Skin epidermis (tissue), 12 donors: Measurements from ENCODE around the gene HSFX2.
"Not testable (repeated sequence)": the region's sequence is repeated elsewhere in the genome, so short reads cannot be mapped to it uniquely, and the experiment has no call there.

Source experiments
- H3K27ac ChIP-seq, 21 experiments: fragments of 200-600 bp; sonication (generic) in 11 of 21; one replicate each; pipeline ENCODE4 v1.5.0; 2020; ENCODE audit warnings: mild to moderate bottlenecking in 3 of 21, inconsistent platforms in 2 of 21, moderate library complexity in 2 of 21
- H3K4me3 ChIP-seq, 7 experiments: fragments of 200-600 bp; sonication (generic) in 2 of 7; one replicate each; pipeline ENCODE4 v1.5.0; 2020; ENCODE audit warnings: inconsistent platforms in 2 of 7, mild to moderate bottlenecking in 2 of 7, moderate library complexity in 1 of 7

Gene HSFX2

GRCh38 chrX:149598603-149599002 is 3.5 kb upstream of the HSFX2 start:
- not testable (repeated sequence) for H3K4me3 ChIP-seq, H3K27ac ChIP-seq

- not testable (repeated sequence) for H3K4me3 ChIP-seq, H3K27ac ChIP-seq
Measured at GRCh38 chrX:149595943-149596342, 829 bp upstream of the HSFX2 start.

GRCh38 chrX:149590993-149591392 is 4.1 kb downstream of the HSFX2 start:
- H3K27ac ChIP-seq, H3K4me3 ChIP-seq: not testable (repeated sequence)

- not testable (repeated sequence) for H3K4me3 ChIP-seq, H3K27ac ChIP-seq
Measured at GRCh38 chrX:149587359-149587758, 7.8 kb downstream of the HSFX2 start, which contains the start of gene MAGEA9B. Gene MAGEA9B (minus strand): TSS chrX:149587459. CDS start chrX:149583179, 4,280 bp downstream.

- not testable (repeated sequence) for H3K27ac ChIP-seq, H3K4me3 ChIP-seq
Measured at GRCh38 chrX:149585631-149586030, 9.5 kb downstream of the HSFX2 start.

GRCh38 chrX:149573456-149573855 is 21.7 kb downstream of the HSFX2 start:
- not testable (repeated sequence) for H3K27ac ChIP-seq, H3K4me3 ChIP-seq

GRCh38 chrX:149572743-149573142 is 22.4 kb downstream of the HSFX2 start:
- Histone ChIP-seq H3K27ac (no peak overlapping the region), H3K4me3 (no peak overlapping the region)

- H3K4me3 ChIP-seq, result no peak overlapping the region
- H3K27ac ChIP-seq, result no peak overlapping the region
Measured at GRCh38 chrX:149571770-149572169, 23.3 kb downstream of the HSFX2 start.

GRCh38 chrX:149570668-149571067 is 24.4 kb downstream of the HSFX2 start:
- H3K27ac ChIP-seq, result no peak overlapping the region
- H3K4me3 ChIP-seq, result no peak overlapping the region

- H3K4me3 ChIP-seq, result no peak overlapping the region
- H3K27ac ChIP-seq, result no peak overlapping the region
Measured at GRCh38 chrX:149569770-149570169, 25.3 kb downstream of the HSFX2 start.

- H3K27ac ChIP-seq, result no peak overlapping the region
- no peak overlapping the region for H3K4me3 ChIP-seq
Measured at GRCh38 chrX:149568701-149569296, 26.3 kb downstream of the HSFX2 start.

GRCh38 chrX:149567621-149568417 is 27.3 kb downstream of the HSFX2 start:
- Histone ChIP-seq H3K4me3 (no peak overlapping the region), H3K27ac (no peak overlapping the region)

- Histone ChIP-seq H3K27ac (no peak overlapping the region), H3K4me3 (no peak overlapping the region)
Measured at GRCh38 chrX:149563359-149563758, 31.8 kb downstream of the HSFX2 start.

GRCh38 chrX:149555251-149555650 is 39.9 kb downstream of the HSFX2 start:
- not testable (repeated sequence) for H3K4me3 ChIP-seq, H3K27ac ChIP-seq

- H3K4me3 ChIP-seq, H3K27ac ChIP-seq: not testable (repeated sequence)
Measured at GRCh38 chrX:149551939-149552248, 43.2 kb downstream of the HSFX2 start.

- H3K4me3 ChIP-seq, H3K27ac ChIP-seq: not testable (repeated sequence)
Measured at GRCh38 chrX:149551245-149551938, 43.7 kb downstream of the HSFX2 start.

- not testable (repeated sequence) for H3K27ac ChIP-seq, H3K4me3 ChIP-seq
Measured at GRCh38 chrX:149550454-149550853, 44.7 kb downstream of the HSFX2 start.

GRCh38 chrX:149549701-149550100 is 45.4 kb downstream of the HSFX2 start, which contains the start of gene HSFX3:
Gene HSFX3 (minus strand): TSS chrX:149549924. CDS start chrX:149549852, 72 bp downstream.
- not testable (repeated sequence) for H3K27ac ChIP-seq, H3K4me3 ChIP-seq

- not testable (repeated sequence) for H3K4me3 ChIP-seq, H3K27ac ChIP-seq
Measured at GRCh38 chrX:149547782-149548181, 47.3 kb downstream of the HSFX2 start.

- H3K27ac ChIP-seq, H3K4me3 ChIP-seq: not testable (repeated sequence)
Measured at GRCh38 chrX:149546962-149547361, 48.2 kb downstream of the HSFX2 start.
